OCI-LY3 (cell line): Measurements from ENCODE around the gene DYNC2I2.

ENCODE experiments used
- EZH2phosphoT487 ChIP-seq: fragments of 200-600 bp; shearing (Covaris generic); IDR thresholded peaks from 2 replicates; pipeline ENCODE4 v1.6.1; 2018; ENCODE audit warnings: antibody characterized with exemption, mixed run types, low read depth
- TF ChIP-seq, protein P1 (sequence below): fragments of 200-600, 300-600 bp; sonication (generic); IDR thresholded peaks from 2 replicates; pipeline ENCODE4 v1.5.1; 2014; ENCODE audit warnings: antibody characterized with exemption, low read length, low read depth

DNA sequence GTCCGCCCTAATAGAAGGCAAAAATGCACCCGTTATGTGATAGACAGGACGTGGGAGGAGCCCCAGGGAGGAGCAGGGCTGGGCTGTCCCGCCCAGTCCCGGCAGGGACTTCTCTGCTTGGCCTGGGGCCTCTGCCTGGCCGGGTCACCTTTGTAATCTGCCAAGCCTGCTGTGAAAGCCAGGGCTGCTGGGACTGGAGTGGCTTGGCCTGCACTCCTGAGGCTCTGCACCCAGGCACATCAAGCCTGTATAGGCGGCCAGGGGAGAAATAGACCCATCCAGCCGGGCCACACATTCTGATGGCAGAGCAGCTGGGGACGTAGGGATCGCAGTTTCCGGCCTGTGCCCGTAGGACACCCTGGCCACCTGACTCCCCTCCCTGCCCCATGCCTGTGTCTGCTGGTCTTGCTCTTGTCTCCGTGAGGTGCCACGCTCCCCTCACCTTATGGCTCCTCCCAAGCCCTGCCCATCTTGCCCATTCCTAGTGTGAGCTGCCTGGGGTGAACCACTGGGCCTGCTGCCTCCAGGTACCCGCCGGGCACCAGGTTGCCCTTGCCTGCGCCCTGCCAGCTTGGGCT, 28.1 kb downstream of the DYNC2I2 start:
- TF ChIP-seq, protein P1, sequence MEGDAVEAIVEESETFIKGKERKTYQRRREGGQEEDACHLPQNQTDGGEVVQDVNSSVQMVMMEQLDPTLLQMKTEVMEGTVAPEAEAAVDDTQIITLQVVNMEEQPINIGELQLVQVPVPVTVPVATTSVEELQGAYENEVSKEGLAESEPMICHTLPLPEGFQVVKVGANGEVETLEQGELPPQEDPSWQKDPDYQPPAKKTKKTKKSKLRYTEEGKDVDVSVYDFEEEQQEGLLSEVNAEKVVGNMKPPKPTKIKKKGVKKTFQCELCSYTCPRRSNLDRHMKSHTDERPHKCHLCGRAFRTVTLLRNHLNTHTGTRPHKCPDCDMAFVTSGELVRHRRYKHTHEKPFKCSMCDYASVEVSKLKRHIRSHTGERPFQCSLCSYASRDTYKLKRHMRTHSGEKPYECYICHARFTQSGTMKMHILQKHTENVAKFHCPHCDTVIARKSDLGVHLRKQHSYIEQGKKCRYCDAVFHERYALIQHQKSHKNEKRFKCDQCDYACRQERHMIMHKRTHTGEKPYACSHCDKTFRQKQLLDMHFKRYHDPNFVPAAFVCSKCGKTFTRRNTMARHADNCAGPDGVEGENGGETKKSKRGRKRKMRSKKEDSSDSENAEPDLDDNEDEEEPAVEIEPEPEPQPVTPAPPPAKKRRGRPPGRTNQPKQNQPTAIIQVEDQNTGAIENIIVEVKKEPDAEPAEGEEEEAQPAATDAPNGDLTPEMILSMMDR: no peak
- TF ChIP-seq EZH2phosphoT487: no peak
